Transverse colon (tissue), 4 donors: ENCODE data around the gene MLLT1. TPM values are rescaled to one million over a fixed set of nuclear protein-coding genes. Genes with fewer than 3 reads are reported as not detected.

ENCODE experiments used
- DNase-seq: peaks from one replicate; pipeline ENCODE4 v3.0.0-alpha.2; 2019
- H3K27ac ChIP-seq, 4 donors: fragments of 200-600 bp; sonication (generic); 2 replicates each; pipeline ENCODE4 v1.5.1; 2016 to 2018; ENCODE audit warnings: inconsistent platforms in 4 of 4
- H3K27me3 ChIP-seq: fragments of 200-600 bp; sonication (generic); 2 replicates; pipeline ENCODE4 v1.5.1; 2017; ENCODE audit warnings: inconsistent platforms
- H3K36me3 ChIP-seq, 4 donors: fragments of 200-600 bp; sonication (generic); 2 replicates each; pipeline ENCODE4 v1.5.1; 2017 to 2019; ENCODE audit warnings: inconsistent platforms in 4 of 4
- H3K4me1 ChIP-seq, 4 donors: fragments of 200-600 bp; sonication (generic); 2 replicates each; pipeline ENCODE4 v1.5.1; 2017 to 2020; ENCODE audit warnings: inconsistent platforms in 4 of 4
- H3K4me3 ChIP-seq, 4 donors: fragments of 200-600 bp; sonication (generic); 1 replicate in 1 of 4; 2 replicates in 3 of 4; pipeline versions ENCODE4 v1.5.1 to v1.6.1; 2017 to 2019; ENCODE audit warnings: inconsistent platforms in 4 of 4
- H3K9me3 ChIP-seq, 2 donors: fragments of 200-600 bp; sonication (generic); 2 replicates each; pipeline ENCODE4 v1.5.1; 2017 to 2019; ENCODE audit warnings: inconsistent platforms in 2 of 2
- CTCF ChIP-seq, 5 experiments: fragments of 200-600 bp in 3 of 5; fragments of 450-650 bp in 2 of 5; sonication (generic) in 3 of 5; IDR thresholded peaks; 1 replicate in 2 of 5; 2 replicates in 3 of 5; pipeline ENCODE4 v1.5.1; 2016 to 2017; ENCODE audit warnings: antibody characterized with exemption in 5 of 5, inconsistent platforms in 3 of 5, mild to moderate bottlenecking in 2 of 5, moderate library complexity in 1 of 5
- EP300 ChIP-seq: sonication (generic); formaldehyde crosslinking; IDR thresholded peaks from one replicate; pipeline ENCODE4 v1.6.1; 2017; ENCODE audit warnings: antibody characterized with exemption, low read depth
- POLR2A ChIP-seq: fragments of 450-650 bp; IDR thresholded peaks from one replicate; pipeline ENCODE4 v1.6.1; 2016; ENCODE audit warnings: antibody characterized with exemption, mild to moderate bottlenecking, moderate library complexity
- POLR2AphosphoS5 ChIP-seq, 3 donors: sonication (generic); formaldehyde crosslinking; IDR thresholded peaks; one replicate each; pipeline ENCODE4 v1.6.1; 2016; ENCODE audit warnings: antibody characterized with exemption in 3 of 3
- WGBS, 2 donors: methylation state at CpG; one replicate each; pipeline ENCODE4 v1.1.5; 2018; ENCODE audit warnings: low coverage in 1 of 2; 5-methylcytosine and 5-hydroxymethylcytosine counted together
- in situ Hi-C, 4 donors: fragments of 200-750 bp; cut with MboI; loops; one replicate each; pipeline versions ENCODE4 v1.15.0 to v1.15.1; 2017; ENCODE audit warnings: low sequenced_read_pairs in 3 of 4, low pct_ligation_motif_present in 1 of 4, low pct_unique_long_range_greater_than_20kb in 1 of 4
- intact Hi-C: fragments of 100-400 bp; cut with DNase I; formaldehyde crosslinking; loops from one replicate; pipeline ENCODE4 v1.15.1; 2023; ENCODE audit warnings: low total_unique reads
- total RNA-seq, 4 donors: library from RNA; depleted of rRNA; stranded (reverse); fragments of >200 nt; gene quantifications; one replicate each; pipeline ENCODE4 v1.1.0, GENCODE V29; 2016

MLLT1 gene
- total RNA-seq, 4 donors from 2014 or later = 12.3 to 34.6 (median 19.7) TPM

GRCh38 chr19:6216236-6216995 lies 63.4 kb downstream of the MLLT1 start:
- Histone ChIP-seq H3K4me3 (no peak overlapping the region), H3K27me3 (no peaks in the 10 kb centered on the region), H3K4me1 (peaks cover 6 to 36% (median 24%) of the 10 kb centered on the region in 4 donors), H3K9me3 (no peaks in the 10 kb centered on the region), H3K27ac (peak overlapping the region in 3 of 4 donors; percentile 20 to 62 (median 45)), H3K36me3 (peaks cover 0 to 4% (median under 1%) of the 10 kb centered on the region in 4 donors)
- no peak for TF ChIP-seq POLR2A
- TF ChIP-seq CTCF (IDR thresholded peaks at IDR 0.05) = no peak
- TF ChIP-seq EP300 = no peak
- TF ChIP-seq POLR2AphosphoS5 (IDR thresholded peaks at IDR 0.05) = no peak
- WGBS, 2 donors = 77% methylated on average over 29 of the region's 36 CpGs; no CpG with 5 or more reads in 1 of the 2 donors
- in situ Hi-C loops = no loop called here
- intact Hi-C loops = loop anchor here (5.0 kb wide), 2 partner anchors 66 to 81 kb away; no protein-coding TSS in a partner anchor
- DNase-seq = no peak

- H3K36me3 ChIP-seq = peaks cover 0 to 4% (median 0%) of the 10 kb centered on the region in 4 donors
- no peak for DNase-seq
- no peak overlapping the region for H3K4me3 ChIP-seq
These were observed 64.0 kb downstream of the MLLT1 start for GRCh38 chr19:6215701-6216235.

GRCh38 chr19:6214881-6215541 lies 64.8 kb downstream of the MLLT1 start:
- H3K4me1 ChIP-seq = peaks cover 6 to 35% (median 21%) of the 10 kb centered on the region in 4 donors
- no peak for DNase-seq
- in situ Hi-C loops (no loop called here), intact Hi-C loops (loop anchor here (5.0 kb wide), 2 partner anchors 67 to 82 kb away; no protein-coding TSS in a partner anchor)
- WGBS, 2 donors = 91% methylated on average over 41 of the region's 41 CpGs; no CpG with 5 or more reads in 1 of the 2 donors
- no peak overlapping the region for H3K27ac ChIP-seq
- TF ChIP-seq POLR2AphosphoS5 (IDR thresholded peaks at IDR 0.05) (no peak), POLR2A (no peak), CTCF (IDR thresholded peaks at IDR 0.05) (no peak), EP300 (no peak)
- H3K27me3 ChIP-seq = no peaks in the 10 kb centered on the region
- H3K4me3 ChIP-seq = no peak overlapping the region
- H3K9me3 ChIP-seq = no peaks in the 10 kb centered on the region
- peaks cover 0 to 4% (median 0%) of the 10 kb centered on the region in 4 donors for H3K36me3 ChIP-seq

More at GRCh38 chr19:6215701-6216235, 64.0 kb downstream of the MLLT1 start:
- no peak for TF ChIP-seq POLR2AphosphoS5 (IDR thresholded peaks at IDR 0.05)
- in situ Hi-C loops (no loop called here), intact Hi-C loops (loop anchor here (5.0 kb wide), 2 partner anchors 67 to 82 kb away; no protein-coding TSS in a partner anchor)
- Histone ChIP-seq H3K27me3 (no peaks in the 10 kb centered on the region), H3K9me3 (no peaks in the 10 kb centered on the region), H3K27ac (peak overlapping the region in 2 of 4 donors; percentile 45 to 62), H3K4me1 (peaks cover 6 to 36% (median 23%) of the 10 kb centered on the region in 4 donors)
- WGBS, 2 donors = 90% methylated on average over 11 of the region's 15 CpGs; no CpG with 5 or more reads in 1 of the 2 donors

- intact Hi-C loops = no loop called here
These were observed 65.8 kb downstream of the MLLT1 start for GRCh38 chr19:6213696-6214641.

More at GRCh38 chr19:6213696-6214641, 65.8 kb downstream of the MLLT1 start:
- Histone ChIP-seq H3K36me3 (peaks cover 0 to 4% (median 0%) of the 10 kb centered on the region in 4 donors), H3K9me3 (no peaks in the 10 kb centered on the region), H3K27me3 (no peaks in the 10 kb centered on the region), H3K4me3 (no peak overlapping the region), H3K27ac (no peak overlapping the region), H3K4me1 (peaks cover 5 to 24% (median 18%) of the 10 kb centered on the region in 4 donors)
- 90% methylated on average over 30 of the region's 32 CpGs; no CpG with 5 or more reads in 1 of the 2 donors for WGBS, 2 donors
- no peak for TF ChIP-seq EP300
- no peak for TF ChIP-seq CTCF (IDR thresholded peaks at IDR 0.05)
- TF ChIP-seq POLR2AphosphoS5 (IDR thresholded peaks at IDR 0.05) = no peak
- TF ChIP-seq POLR2A = no peak
- in situ Hi-C loops = no loop called here
- no peak for DNase-seq
